Activated CD4-positive, alpha-beta T cell treated with anti-CD3 and anti-CD28 coated beads for 24 hours (primary cell): ENCODE data around the gene KDM4C.
"Not testable (repeated sequence)": the region's sequence is repeated elsewhere in the genome, so short reads cannot be mapped to it uniquely, and the experiment has no call there.

Source experiments
- DNase-seq, 2 donors: peaks; one replicate each; pipeline ENCODE4 v3.0.0-alpha.2; 2020; ENCODE audit warnings: low read depth in 2 of 2

Gene KDM4C

GRCh38 chr9:6764011-6764410 lies 6.2 kb downstream of the KDM4C start:
- DNase-seq = no peak

- no peak for DNase-seq
Measured at GRCh38 chr9:6764523-6764922, 6.8 kb downstream of the KDM4C start.

DNA sequence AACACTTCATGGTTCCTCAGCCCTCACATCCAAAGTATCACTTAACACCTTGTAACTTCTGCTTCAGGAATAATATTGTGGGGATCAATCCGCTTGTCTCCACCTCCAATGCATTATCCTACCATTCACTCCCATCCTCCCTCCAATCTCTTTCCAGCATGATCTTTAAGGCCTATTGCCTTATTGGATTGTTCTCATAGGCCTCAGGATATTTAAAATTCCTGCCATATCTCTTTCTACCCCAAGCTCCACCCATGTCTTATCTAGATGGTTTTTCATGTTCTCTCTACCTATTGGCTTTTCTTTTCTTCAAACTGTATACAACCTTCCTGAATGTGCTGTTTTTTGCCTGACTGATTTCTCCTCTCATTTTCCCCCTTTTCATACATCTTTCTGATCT lies 7.2 kb downstream of the KDM4C start:
- DNase-seq = no peak

- DNase-seq = no peak
Measured at GRCh38 chr9:6765396-6765795, 7.6 kb downstream of the KDM4C start.

DNA sequence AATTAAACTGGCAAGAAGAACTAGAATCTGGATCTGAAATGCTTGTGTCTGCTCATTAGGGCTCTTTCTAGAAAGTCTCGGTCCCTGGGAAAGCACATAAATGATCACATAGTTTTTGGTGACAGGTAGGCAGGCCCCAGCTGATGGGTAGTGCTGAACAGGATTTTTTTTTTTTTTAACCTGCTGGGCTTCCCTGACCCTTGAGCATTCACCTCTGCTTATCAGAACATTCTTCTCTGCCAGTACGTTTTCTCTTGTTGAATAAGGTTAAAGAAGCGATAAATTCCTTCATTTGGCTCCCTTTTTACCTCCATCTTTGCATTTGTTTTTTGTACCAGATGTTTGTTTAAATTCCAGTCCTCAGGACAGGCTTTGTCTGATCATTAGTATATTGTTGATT lies 8.8 kb downstream of the KDM4C start:
- DNase-seq = no peak

DNA sequence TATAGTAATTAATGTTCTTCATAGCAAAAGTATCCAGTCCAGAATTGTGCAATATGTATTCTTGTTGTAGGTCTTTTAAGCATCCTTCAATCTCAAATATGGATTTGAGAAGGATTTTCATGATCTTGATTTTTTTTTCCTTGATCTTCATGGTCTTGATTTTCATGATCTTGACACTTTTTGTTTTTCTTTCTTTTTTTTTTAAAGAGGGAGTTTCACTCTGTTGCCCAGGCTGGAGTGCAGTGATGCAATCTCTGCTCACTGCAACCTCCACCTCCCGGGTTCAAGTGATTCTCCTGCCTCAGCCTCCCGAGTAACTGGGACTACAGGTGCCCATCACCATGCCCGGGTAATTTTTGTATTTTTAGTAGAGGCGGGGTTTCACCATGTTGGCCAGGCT lies 10.8 kb downstream of the KDM4C start:
- DNase-seq = not testable (repeated sequence)

GRCh38 chr9:6771722-6772121 lies 13.9 kb downstream of the KDM4C start:
- no peak for DNase-seq

GRCh38 chr9:6777213-6777902 lies 19.6 kb downstream of the KDM4C start:
- no peak for DNase-seq

- no peak for DNase-seq
Measured at GRCh38 chr9:6779417-6780241, 21.9 kb downstream of the KDM4C start.

DNA sequence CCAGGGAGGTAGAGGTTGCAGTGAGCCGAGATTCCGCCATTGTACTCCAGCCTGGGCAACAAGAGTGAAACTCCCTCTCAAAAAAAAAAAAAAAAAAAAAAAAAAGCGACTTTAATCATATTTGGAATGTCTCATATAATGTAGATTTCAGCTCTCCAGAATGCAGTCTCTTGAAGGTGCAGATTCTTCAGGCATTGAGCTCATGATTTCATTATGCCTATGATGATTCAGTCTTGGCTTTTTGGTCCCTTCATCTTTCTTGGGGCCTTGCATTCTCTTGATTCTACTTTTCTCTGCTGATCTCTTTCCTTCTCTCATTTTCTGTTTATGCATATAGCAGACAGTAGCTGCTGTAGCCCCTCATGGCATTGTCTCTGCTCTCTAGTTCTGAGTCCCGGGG lies 22.9 kb downstream of the KDM4C start:
- no peak for DNase-seq

- DNase-seq = no peak
Measured at GRCh38 chr9:6781476-6781875, 23.7 kb downstream of the KDM4C start.

- DNase-seq = no peak
Measured at GRCh38 chr9:6782345-6782744, 24.6 kb downstream of the KDM4C start.

DNA sequence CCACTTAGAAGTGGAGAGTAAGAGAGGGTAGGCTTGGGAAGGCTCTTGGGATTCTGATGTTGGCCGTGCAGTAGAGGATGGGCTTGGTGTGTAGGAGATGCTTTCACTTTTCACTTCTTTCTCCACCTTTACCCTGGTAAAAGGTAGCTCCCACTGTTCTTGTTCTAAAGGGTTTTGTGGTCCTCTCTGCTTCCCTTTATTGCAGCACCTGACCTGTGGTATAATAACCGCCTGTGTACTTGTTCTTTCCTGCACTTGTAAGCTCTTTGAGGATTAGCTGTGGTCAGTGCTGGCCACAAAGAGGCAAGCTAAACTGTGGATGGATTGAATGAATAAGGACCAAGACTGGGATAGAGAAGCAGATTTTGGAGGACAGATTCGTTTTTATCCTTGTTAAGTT lies 25.2 kb downstream of the KDM4C start:
- no peak for DNase-seq

DNA sequence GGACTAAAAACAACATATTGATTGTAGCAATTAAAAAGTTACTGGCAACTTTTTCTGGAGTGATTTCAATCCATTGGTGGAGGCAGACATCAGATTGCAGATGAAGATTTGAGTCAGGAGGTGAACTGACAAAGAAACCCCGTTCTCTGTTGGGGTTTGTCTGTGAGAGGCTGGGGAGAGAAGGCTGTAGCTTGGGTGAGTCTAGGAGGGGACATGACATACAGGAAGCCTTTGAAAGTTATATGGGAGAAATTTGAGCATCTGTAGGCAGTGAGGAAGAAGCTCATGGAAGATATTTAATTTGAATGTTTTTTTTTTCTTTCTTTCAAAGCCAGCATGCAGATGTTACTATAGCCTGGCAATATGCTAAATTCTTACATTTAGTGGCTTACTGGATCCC lies 26.0 kb downstream of the KDM4C start:
- no peak for DNase-seq

- no peak for DNase-seq
Measured at GRCh38 chr9:6785682-6786081, 27.9 kb downstream of the KDM4C start.

GRCh38 chr9:6787793-6788161 lies 30.0 kb downstream of the KDM4C start:
- DNase-seq = no peak

GRCh38 chr9:6788162-6789016 lies 30.6 kb downstream of the KDM4C start:
- no peak for DNase-seq

DNA sequence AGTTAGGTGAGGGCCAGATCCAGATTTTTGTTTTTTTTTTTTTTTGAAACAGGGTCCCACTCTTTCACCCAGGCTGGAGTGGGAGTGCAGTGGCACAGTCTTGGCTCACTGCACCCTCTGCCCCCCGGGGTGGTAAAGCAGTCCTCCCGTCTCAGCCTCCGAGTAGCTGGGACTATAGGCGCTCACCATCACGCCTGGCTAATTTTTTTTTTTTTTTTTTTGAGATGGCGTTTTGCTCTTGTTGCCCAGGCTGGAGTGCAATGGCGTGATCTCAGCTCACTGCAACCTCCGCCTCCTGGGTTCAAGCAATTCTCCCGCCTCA lies 31.2 kb downstream of the KDM4C start:
- not testable (repeated sequence) for DNase-seq

GRCh38 chr9:6790866-6791265 lies 33.1 kb downstream of the KDM4C start:
- no peak for DNase-seq

- no peak for DNase-seq
Measured at GRCh38 chr9:6793203-6793602, 35.4 kb downstream of the KDM4C start.

DNA sequence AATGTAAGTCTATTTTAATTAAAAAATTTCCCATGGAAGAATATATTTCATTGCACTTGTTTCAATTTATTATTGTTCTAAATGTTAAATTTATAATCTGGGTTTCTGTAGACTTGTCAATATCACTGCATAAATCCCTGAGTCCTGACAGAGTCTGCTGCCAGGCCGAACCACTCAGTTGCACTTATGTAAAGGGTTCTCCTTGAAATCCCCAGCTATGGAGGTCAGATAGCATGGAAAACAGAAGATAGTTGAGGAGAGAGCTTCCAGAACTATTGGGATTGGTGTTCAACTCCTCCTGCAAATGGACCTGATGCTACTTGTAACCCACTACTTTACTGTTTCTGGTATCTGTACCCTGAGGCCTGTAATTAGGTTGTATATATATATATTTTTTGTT lies 37.2 kb downstream of the KDM4C start:
- DNase-seq = no peak

GRCh38 chr9:6802926-6803325 lies 45.2 kb downstream of the KDM4C start:
- DNase-seq = no peak

DNA sequence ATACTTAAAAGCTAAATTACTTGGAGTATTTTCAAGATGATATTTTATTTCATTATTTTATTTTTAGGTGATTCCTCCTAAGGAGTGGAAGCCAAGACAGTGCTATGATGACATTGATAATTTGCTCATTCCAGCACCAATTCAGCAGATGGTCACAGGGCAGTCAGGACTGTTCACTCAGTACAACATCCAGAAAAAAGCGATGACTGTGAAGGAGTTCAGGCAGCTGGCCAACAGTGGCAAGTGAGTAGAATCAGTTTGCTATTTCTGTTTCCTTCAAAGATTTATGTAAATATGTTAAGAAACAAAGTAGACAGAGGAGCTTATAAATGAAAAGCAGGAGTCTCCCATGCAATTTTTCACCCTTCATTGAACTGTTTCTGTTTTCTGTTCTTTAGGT lies 47.8 kb downstream of the KDM4C start:
- DNase-seq = no peak
